ENCODE measurements around the gene NFATC1.

DNA sequence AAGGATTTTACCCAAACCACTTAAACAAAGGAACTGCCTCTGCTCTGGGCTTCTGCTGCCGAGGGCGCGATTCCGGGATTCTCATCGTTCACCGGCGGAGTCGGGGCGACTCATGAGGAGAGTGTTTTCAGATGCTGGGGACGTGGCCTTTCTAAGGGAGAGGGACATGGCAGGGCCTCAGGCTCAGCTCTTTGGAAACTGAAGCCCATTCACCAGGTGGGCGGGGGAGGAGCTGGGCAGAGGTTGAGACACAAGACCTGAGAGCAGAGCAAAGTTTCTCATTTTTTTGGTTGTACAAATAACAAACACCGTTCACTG lies 29.8 kb downstream of the NFATC1 start:
- TF ChIP-seq CTCF (IDR thresholded peaks at IDR 0.05) (no peak), POLR2A (IDR thresholded peaks at IDR 0.05) (no peak)
